NCI-H1694 treated with DMSO at 0.1 percent for 48 hours (cell line): Measurements from ENCODE around the gene DEPDC1.

Experiments used
- DNase-seq: peaks from one replicate; lab custom pipeline; 2025; lab: John Stamatoyannopoulos, UW

Gene DEPDC1

DNA sequence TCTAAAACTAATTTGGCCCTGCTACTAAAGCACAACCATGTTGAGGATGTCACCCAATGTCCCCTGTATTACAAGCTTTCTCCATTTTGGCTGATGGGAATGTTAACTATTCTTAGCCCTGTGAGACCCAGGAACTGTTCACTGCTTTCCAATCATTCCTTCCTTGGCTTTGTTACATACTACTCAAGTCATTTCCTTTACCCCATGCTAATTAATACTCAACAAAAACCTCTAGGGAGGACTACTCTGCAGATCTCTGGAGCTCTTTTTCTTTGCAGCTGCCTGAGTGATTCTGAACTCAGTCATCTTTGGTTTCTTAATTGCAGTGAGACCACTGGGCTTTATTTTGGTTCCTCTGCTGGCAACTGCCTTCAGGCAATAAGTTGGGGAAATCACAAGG, 23.8 kb downstream of the DEPDC1 start:
- no peak for DNase-seq

GRCh38 chr1:68470388-68470970, 26.4 kb downstream of the DEPDC1 start:
- peak; percentile 38 for DNase-seq

- no peak for DNase-seq
These were observed 32.0 kb downstream of the DEPDC1 start for GRCh38 chr1:68464891-68465290.

DNA sequence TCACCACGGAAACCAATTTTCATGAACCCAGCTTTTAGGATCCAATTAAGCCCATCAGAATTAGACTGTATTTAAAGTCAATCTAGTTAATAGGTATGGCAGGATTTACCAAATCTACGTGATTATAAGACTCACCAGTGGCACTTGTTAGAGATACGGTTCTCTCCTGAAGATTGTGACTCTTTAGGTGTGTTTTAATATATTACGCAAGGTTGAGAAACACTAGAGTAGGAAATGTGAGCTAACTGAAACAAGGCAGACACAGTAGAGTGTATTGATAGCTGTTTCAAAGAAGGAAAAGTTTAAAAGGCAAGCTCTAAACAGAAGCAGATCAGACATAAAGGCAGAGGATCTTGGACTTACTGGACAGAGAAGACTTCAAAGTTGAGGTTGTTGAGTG, 35.9 kb downstream of the DEPDC1 start:
- DNase-seq, result no peak

- DNase-seq, result no peak
These were observed 37.1 kb downstream of the DEPDC1 start for GRCh38 chr1:68459796-68460195.

DNA sequence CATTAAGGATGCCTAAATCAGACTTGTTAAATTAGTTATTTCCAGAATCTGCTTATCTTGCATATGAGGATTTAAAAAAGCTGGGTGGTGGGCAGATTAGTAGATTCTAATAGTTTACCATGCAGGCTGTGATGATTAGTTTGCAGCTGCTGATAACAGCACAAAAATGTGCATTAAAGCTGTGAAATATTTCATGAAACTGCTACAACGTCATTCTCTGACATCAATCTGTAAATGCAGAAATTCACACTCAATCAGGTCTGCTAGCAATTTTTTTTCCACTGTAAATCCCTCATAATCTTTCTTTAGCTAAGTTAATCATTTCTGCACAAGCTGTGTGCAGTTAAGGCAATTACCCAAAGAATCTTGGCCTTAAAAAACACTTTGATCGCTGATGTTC, 37.8 kb downstream of the DEPDC1 start:
- no peak for DNase-seq

DNA sequence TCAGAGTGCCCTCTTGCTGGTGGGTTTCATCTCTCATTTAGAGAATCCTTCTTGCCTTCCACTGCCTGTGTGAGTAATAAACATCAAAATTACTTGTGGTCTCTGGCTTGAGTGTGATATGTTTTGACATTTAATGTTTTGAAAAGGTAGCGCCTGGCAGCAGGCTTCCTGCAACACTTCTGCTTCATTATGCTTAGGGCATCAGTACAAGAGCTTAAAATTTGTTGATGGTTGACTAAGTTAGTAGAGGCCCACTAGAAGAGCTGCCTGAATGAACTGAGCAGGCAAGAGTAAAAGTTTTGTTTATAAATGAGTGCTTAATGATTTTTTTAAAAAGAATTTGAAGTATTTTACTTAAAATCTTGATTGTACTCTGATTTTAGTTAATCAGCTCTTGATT, 40.7 kb downstream of the DEPDC1 start:
- no peak for DNase-seq

DNA sequence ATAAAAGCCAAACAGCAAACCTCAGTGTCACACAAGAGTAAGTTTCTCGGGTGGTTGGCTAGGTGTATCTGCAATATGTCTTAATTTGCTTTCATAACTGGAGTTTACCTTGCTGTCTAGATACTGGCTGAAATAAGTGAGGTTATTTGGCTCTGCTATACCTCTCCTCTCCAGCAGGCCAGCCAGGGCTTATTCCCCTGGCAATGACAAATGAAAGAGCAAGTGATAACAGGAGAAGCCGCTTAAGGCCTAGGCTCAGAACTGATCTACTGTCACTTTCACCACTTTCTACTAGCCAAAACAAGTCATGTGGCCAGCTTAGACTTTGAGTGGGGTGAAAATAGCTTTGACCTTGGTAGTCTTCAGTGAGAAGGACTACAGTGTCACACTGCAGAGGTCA, 42.3 kb downstream of the DEPDC1 start:
- DNase-seq, result no peak

GRCh38 chr1:68453060-68453670, 43.7 kb downstream of the DEPDC1 start:
- DNase-seq, result no peak

GRCh38 chr1:68449901-68450300, 47.0 kb downstream of the DEPDC1 start, which contains the start of gene RPE65:
Gene RPE65 (minus strand): TSS chr1:68449954. CDS start chr1:68449905, 49 bp downstream.
- no peak for DNase-seq

DNA sequence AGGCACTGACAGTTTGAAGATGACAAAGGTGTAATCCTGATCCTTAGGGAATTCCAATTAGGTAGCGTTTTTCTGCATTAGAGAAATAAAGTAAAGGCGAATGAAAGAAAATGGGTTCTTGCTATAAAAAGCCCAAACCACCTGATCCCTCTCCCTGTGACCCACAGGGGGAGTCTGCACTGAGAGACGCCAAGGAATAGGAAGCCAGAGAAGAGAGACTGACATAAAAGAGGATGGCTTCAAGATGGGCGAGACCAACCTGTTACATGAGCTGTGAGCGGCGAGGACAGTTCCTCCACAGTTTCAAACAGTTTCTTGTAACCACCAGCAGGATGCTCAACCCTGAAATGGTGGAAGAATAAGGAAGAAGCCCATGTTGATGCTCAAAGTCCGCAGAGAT, 48.5 kb downstream of the DEPDC1 start:
- DNase-seq, result no peak

DNA sequence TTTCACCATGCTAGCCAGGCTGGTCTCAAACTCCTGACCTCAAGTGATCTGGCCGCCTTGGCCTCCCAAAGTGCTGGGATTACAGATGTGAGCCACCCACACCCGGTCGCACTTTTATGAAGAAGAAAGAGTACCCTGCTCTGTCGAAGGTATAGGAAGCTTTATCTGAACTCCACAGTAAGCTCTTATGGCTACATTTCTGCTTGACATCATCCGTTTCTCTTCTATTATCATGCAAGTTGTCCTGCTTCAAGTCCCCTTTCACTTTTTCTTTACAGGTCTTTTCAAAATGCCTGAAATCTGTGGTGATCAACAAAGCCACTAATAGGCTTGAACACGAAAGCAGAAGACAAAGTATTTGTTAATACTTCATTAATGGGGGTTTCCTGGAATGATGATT, 51.2 kb downstream of the DEPDC1 start:
- no peak for DNase-seq

DNA sequence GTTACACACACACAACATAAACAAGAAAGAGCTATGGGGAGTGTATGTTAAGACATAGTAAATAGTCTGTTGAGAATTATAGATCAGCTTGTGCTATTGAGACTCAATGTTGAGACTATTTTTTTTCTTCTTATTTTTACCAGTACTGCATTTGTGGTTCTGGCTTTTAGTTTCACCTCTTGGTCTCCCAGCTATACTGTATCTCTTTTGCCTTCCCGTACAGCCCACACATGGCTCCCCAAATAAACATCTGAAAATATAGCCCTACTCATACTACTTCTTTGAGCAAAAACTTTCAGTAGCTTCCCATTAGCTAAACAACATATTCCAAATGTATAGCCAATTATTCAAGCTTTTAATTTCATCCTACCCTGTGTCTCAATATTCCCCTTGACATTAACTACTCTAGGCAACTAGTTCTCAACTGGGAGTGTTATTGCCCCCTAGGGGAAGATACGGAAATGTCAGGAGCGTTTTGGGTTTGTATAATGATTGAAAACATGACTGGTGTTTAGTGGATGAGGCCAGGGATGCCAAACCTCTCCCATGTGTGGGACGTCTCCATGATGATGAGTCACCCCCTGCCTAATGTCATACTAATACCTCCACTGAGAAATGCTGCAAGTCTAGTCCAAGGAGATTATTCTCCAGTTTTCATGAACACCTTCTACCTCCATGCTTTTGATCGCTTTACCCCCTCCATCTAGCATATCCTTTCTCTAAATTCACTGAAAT, 53.9 kb downstream of the DEPDC1 start:
- peak; percentile 49 for DNase-seq

GRCh38 chr1:68442006-68442405, 54.9 kb downstream of the DEPDC1 start:
- no peak for DNase-seq

DNA sequence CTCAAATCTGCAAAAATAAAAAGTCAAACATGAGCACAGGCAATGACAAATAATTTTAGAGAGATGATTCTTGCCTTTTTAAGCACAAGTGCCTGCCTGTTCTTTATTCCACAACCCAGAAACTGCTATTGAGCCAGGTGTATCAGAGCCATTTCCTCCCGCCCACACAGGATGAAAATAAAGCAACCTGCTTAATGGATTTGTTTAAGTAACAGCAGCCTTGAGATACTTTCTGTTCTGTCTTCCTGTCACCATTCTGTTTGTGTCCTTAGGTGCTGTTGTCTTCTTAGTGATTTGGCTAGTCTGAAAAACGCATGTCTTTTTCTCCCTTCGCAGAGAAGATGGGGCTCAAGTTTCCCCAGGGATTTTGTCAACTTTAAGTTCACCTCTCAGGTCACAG, 58.6 kb downstream of the DEPDC1 start:
- DNase-seq, result no peak

- DNase-seq, result no peak
These were observed 63.5 kb downstream of the DEPDC1 start for GRCh38 chr1:68433395-68433794.

- no peak for DNase-seq
These were observed 65.8 kb downstream of the DEPDC1 start for GRCh38 chr1:68431076-68431475.

- no peak for DNase-seq
These were observed 67.6 kb downstream of the DEPDC1 start for GRCh38 chr1:68429233-68429808.

DNA sequence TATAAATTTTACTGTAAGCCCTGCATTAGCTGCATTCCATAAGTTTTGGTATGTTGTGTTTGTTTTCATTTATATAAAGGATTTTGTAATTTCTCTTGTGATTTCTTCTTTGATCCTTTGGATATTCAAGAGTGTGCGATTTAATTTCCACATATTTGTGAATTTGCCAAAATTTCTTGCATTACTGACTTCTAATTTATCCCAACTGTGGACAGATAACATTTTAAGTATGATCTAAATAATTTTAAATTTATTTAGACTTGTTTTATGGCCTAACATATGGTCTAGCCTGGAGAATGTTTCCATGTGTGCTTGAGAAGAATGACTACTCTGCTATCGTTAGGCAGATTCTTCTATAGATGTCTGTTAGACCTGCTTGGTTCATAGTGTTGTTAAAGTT, 70.3 kb downstream of the DEPDC1 start:
- no peak for DNase-seq
